ENCODE data around the gene ANKS4B. TPM values are rescaled to one million over a fixed set of nuclear protein-coding genes. Genes with fewer than 3 reads are reported as not detected.

ANKS4B gene
- 0.07 and 0.09 TPM in 2 replicates for total RNA-seq (2021)
- long read RNA-seq, partial matches to known transcripts: 0 of 1 reads
- long read RNA-seq, other reads (novel, unspliced or antisense): 1 of 1 reads

GRCh38 chr16:21233521-21234150 lies at the start of gene ANKS4B:
Gene ANKS4B, plus strand, starts transcription at chr16:21233699. Its CDS starts 39 bp downstream, at chr16:21233738.
- Histone ChIP-seq H3K23ac (ENCODE audit: insufficient read length, low read depth, low read length) (no peak within 1 kb of the TSS), H3K79me1 (ENCODE audit: insufficient read depth, low read depth, low read length, poor library complexity, severe bottlenecking) (no peaks in the 10 kb centered on the region), H3K56ac (ENCODE audit: insufficient read length, low read depth, low read length) (no peak within 1 kb of the TSS), H2AK5ac (ENCODE audit: insufficient read length, low read length) (no peak within 1 kb of the TSS), H3K4me1 (ENCODE audit: insufficient read depth, low read length) (no peaks in the 10 kb centered on the region), H3K9ac (ENCODE audit: extremely low read depth, insufficient read length, low read length) (no peak within 1 kb of the TSS), H3K27me3 (ENCODE audit: insufficient read depth, low read length) (no peaks in the 10 kb centered on the region), H3K18ac (ENCODE audit: insufficient read length, low read depth, low read length) (no peak within 1 kb of the TSS), H4K5ac (ENCODE audit: insufficient read length, low read depth, low read length) (no peak within 1 kb of the TSS), H4K8ac (replicated peaks; ENCODE audit: insufficient read length, low read depth, low read length) (no peak within 1 kb of the TSS), H3K14ac (ENCODE audit: insufficient read depth, low read length) (no peak within 1 kb of the TSS), H3K9me3 (ENCODE audit: control insufficient read depth, low read depth, low read length) (no peaks in the 10 kb centered on the region), H3K79me2 (ENCODE audit: insufficient read depth, low read length) (no peaks in the 10 kb centered on the region), H4K20me1 (ENCODE audit: control insufficient read depth, insufficient read depth, insufficient read length) (no peaks in the 10 kb centered on the region), H2AFZ (ENCODE audit: low read length) (no peak within 1 kb of the TSS), H3T11ph (ENCODE audit: low read length) (no peak within 1 kb of the TSS), H2BK5ac (ENCODE audit: insufficient read length, low read length) (no peak within 1 kb of the TSS), H2BK120ac (ENCODE audit: low read depth, low read length, poor library complexity, severe bottlenecking) (no peak within 1 kb of the TSS), H2BK12ac (ENCODE audit: insufficient read length, low read depth, low read length) (no peak within 1 kb of the TSS), H3K23me2 (ENCODE audit: insufficient read length, low read depth, low read length, poor library complexity, severe bottlenecking) (no peaks in the 10 kb centered on the region), H2BK15ac (ENCODE audit: low read depth, low read length) (no peak within 1 kb of the TSS), H3K4ac (ENCODE audit: low read depth, low read length) (no peak within 1 kb of the TSS), H3K4me2 (ENCODE audit: insufficient read depth, insufficient read length, low read length) (no peak within 1 kb of the TSS), H4K91ac (ENCODE audit: insufficient read length, low read depth, low read length) (no peak within 1 kb of the TSS), H2BK20ac (ENCODE audit: low read depth, low read length, poor library complexity, severe bottlenecking) (no peak within 1 kb of the TSS), H3K27ac (ENCODE audit: insufficient read length, low read depth, low read length) (no peak within 1 kb of the TSS)
- Mint-ChIP-seq H3K27ac (no peak within 1 kb of the TSS), H3K27me3 (ENCODE audit: low read depth) (peaks cover 6% of the 10 kb centered on the region), H3K36me3 (ENCODE audit: insufficient read depth in 1 of 3, low read depth in 3 of 3) (no peaks in the 10 kb centered on the region), H3K9me3 (no peaks in the 10 kb centered on the region), H3K4me3 (no peak within 1 kb of the TSS), H3K4me1 (no peaks in the 10 kb centered on the region)
- no CpG with 5 or more reads among the region's 11 CpGs for WGBS (ENCODE audit: extremely low coverage, insufficient read length, low lambda C conversion rate)
- DNase-seq: no peak
- no peak for TF ChIP-seq CTCF (conservative IDR thresholded peaks at IDR 0.05)
